HT1080 (cell line): ENCODE results near the gene CCL18. TPM values are rescaled to one million over a fixed set of nuclear protein-coding genes. Genes with fewer than 3 reads are reported as not detected.
"Not testable (repeated sequence)": the region's sequence is repeated elsewhere in the genome, so short reads cannot be mapped to it uniquely, and the experiment has no call there.

ENCODE experiments used
- DNase-seq: peaks from one replicate; pipeline ENCODE4 v3.0.0-alpha.2; 2015; ENCODE audit warnings: low read depth
- polyA plus RNA-seq, 2 experiments: library from polyadenylated mRNA; depleted of rRNA; stranded (reverse); fragments of >200 nt; gene quantifications; 2 replicates each; pipeline ENCODE4 v1.2.3, GENCODE V29; 2015
- total RNA-seq: library from RNA; depleted of rRNA; stranded (reverse); fragments of >200 nt; shearing (Covaris generic); gene quantifications from 2 replicates; pipeline ENCODE4 v1.2.3, GENCODE V29; 2014; rRNA removed

The CCL18 gene, protein sequence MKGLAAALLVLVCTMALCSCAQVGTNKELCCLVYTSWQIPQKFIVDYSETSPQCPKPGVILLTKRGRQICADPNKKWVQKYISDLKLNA
- total RNA-seq = not detected in 2 replicates
- not detected in 2 replicates for polyA plus RNA-seq (2015; cell fraction: cytosol; rRNA removed)
- polyA plus RNA-seq (2015; cell fraction: nucleus; rRNA removed) = not detected in 2 replicates

- no peak for DNase-seq
Observed at GRCh38 chr17:36063786-36064541, at the start of gene CCL18. CCL18 (plus strand) TSS chr17:36064272; CDS start chr17:36064343, 71 bp downstream.

- DNase-seq = no peak
Observed at GRCh38 chr17:36014946-36015345, 49.1 kb upstream of the CCL18 start.

DNA sequence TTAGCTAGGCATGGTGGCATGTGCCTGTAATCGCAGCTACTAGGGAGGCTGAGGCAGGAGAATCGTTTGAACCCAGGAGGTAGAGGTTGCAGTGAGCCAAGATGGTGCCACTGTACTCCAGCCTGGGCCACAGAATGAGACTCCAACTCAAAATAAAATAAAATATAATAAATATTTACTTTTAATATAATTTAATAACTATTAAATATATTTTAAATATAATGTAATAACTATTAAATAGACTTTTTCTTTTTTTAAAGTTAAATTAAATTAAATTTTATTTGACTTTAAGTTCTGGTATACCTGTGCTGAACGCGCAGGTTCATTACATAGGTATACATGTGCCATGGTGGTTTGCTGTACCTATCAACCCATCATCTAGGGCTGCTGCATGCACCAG is 48.2 kb upstream of the CCL18 start:
- not testable (repeated sequence) for DNase-seq

- DNase-seq = no peak
Observed at GRCh38 chr17:36016555-36016954, 47.5 kb upstream of the CCL18 start.

- DNase-seq = no peak
Observed at GRCh38 chr17:36017799-36018198, 46.3 kb upstream of the CCL18 start, which contains the start of gene CCL23. CCL23 (minus strand) TSS chr17:36017972; CDS start chr17:36017897, 75 bp downstream.

GRCh38 chr17:36019423-36019822 is 44.6 kb upstream of the CCL18 start:
- DNase-seq = no peak

GRCh38 chr17:36024106-36024869 is 39.8 kb upstream of the CCL18 start:
- no peak for DNase-seq

GRCh38 chr17:36027761-36028160 is 36.3 kb upstream of the CCL18 start:
- DNase-seq = no peak

DNA sequence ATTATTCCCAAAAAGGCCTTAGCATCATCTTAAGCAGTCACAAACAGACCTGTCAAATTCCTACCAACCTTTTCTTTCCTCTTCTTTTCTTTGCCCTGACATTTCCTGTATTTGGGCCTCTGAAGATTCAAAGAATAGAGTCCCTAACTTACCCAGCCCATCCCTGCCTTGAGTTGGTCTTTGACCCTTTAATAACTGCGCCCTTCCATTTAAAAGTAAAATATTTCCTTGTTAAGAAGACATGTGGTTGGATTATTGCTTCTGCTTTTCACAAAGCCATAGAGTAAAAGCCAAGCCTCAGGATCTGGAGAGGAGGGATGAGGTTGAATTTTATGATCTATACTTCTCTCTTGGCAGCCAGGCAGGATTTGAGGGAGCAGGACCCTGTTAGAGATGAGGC is 33.1 kb upstream of the CCL18 start:
- DNase-seq = no peak

DNA sequence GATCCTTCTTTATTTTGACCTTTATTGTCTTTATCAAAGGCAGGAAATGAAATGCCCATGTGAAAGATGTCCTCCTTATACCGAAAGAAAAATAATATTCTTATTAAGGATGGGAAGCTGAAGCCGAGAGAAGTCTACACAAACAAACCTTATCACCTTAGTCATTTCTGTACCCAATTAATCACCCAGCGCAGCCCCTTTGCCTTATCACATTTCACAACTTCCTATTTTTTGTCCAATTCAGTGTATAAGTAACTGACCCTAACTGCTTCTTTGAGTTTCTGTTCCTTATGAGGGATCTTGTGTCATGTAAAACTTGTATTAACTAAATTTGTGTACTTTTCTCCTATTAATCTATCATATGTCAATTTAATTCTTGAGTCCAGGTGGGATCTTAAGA is 29.9 kb upstream of the CCL18 start:
- DNase-seq = no peak

GRCh38 chr17:36036235-36036634 is 27.8 kb upstream of the CCL18 start:
- DNase-seq = no peak

DNA sequence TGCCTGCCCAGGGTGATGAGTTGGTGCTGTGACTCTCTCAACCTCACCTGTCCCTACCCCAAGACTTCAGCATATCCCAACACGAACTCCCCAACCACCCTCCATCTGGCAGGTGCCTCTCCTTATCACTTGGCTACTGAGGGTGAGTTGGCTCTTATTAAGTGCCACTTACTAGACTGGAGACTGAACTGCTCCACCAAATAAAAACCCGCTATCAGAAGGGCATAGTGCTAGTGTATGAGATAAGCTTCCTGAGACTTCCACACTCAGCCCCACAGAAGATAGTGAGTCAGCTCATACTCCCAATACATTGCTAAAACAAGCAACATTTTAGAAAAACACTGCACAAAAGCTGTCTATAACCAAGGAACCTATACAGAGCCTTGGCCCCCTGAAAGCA is 16.0 kb upstream of the CCL18 start:
- no peak for DNase-seq

DNA sequence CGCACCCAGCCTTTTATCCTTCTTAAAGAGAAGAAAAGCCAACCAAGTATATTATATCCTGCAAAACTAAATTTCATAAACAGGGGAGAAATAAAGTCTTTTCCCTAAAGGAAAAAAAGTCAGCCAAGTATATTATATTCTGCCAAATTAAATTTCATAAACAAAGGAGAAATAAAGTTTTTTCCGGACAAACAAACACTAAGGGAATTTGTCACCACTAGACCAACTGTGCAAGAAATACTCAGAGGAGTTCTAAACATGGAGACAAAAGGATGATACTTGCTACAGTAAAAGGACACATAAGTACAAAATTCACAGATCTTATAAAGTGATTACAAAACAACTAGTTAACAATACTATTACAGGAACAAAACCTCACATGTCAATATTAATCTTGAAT is 14.4 kb upstream of the CCL18 start:
- DNase-seq = no peak

DNA sequence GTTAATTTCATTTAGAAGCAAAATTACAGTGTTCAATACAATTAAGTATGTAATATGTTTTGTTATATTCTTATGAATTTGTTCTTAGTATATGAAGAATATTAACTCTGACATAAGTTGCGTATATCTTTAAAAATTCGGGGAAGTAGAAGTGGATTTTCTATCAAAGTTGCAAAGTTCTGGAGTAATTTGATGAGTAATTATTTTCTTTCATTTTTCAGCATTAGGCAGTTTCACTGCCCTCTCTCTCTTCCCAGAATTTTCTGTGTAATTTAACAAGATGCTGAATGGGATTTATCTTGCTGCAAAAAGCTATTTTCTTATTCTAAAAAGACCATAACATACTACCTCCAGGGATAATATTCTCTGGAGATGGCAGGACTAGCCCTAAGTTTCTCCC is 8.9 kb upstream of the CCL18 start:
- no peak for DNase-seq

GRCh38 chr17:36055921-36056520 is 8.1 kb upstream of the CCL18 start:
- no peak for DNase-seq

- DNase-seq = no peak
Observed at GRCh38 chr17:36057911-36058310, 6.2 kb upstream of the CCL18 start.

- no peak for DNase-seq
Observed at GRCh38 chr17:36059406-36059805, 4.7 kb upstream of the CCL18 start.

DNA sequence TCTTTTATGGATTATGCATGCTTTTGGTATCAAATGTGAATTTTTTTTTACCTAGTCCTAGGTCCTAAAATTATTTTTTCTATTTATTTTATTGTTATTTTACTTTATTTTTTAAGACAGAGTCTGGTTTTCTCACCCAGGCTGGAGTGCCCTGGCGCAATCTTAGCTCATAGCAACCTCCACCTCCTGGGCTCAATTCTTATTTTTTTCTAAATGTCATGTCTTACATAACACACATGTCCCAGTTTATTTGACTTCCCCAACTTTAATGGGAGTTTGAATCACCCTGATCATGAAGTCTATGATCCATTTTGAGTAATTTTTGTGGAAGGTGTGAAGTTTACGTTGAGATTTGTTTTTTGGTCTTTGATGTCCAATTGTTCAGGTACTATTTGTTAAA is 3.3 kb upstream of the CCL18 start:
- DNase-seq = no peak

GRCh38 chr17:36066365-36066985 is 2.4 kb downstream of the CCL18 start:
- no peak for DNase-seq

DNA sequence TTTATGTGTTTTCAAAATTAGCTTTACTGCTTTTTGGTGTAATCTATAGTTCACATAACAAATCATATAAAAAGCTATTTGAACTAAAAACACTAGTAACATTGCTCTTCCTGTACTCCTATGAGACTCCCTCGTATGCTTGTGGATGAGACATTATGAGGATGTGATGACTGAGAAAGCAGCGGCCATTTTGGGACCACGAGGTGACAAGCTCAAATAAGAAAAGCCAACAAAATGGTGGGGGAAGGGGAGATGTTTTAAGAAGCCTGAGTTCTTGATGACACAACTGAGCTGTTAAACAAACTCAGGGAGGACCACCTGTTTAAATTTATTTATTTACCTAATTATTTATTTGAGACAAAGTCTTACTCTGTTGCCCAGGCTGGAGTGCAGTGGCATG is 4.5 kb downstream of the CCL18 start:
- DNase-seq = peak; percentile 22

DNA sequence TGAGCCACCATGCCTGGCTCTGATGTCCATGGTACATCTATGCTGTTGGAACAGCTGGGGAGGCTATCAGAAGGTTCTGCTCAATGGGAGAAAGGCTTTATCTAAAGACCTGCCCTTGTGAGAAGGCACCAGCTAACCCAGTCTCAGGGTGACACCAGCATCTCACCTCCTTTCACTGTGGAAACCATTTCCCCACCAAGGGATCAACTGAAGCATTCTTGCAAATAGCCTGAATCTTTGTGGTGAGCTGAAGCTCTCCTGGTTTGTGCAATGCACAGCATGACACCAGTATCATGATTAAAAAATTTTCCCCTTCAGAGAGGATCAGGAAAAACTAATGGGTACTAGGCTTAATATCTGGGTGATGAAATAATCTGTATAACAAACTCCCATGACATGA is 5.1 kb downstream of the CCL18 start:
- no peak for DNase-seq
